CD4-positive, alpha-beta T cell treated with Interleukin-17A for 1 hour (primary cell): ENCODE data around the gene WWOX.
"Not testable (repeated sequence)": the region's sequence is repeated elsewhere in the genome, so short reads cannot be mapped to it uniquely, and the experiment has no call there.

Source experiments
- DNase-seq: peaks from one replicate; pipeline ENCODE4 v3.0.0-alpha.2; 2020

WWOX gene

GRCh38 chr16:79213214-79213613 is 1113.8 kb downstream of the WWOX start:
- DNase-seq = no peak

GRCh38 chr16:79215289-79215688 is 1115.8 kb downstream of the WWOX start:
- DNase-seq = no peak

- peak; percentile 49 for DNase-seq
These were observed 1118.0 kb downstream of the WWOX start for GRCh38 chr16:79217375-79218011.

GRCh38 chr16:79218351-79218750 is 1118.9 kb downstream of the WWOX start:
- DNase-seq = no peak

- DNase-seq = not testable (repeated sequence)
These were observed 1126.5 kb downstream of the WWOX start for GRCh38 chr16:79225994-79226393.

- no peak for DNase-seq
These were observed 1129.9 kb downstream of the WWOX start for GRCh38 chr16:79229361-79229760.

GRCh38 chr16:79245700-79246099 is 1146.2 kb downstream of the WWOX start:
- not testable (repeated sequence) for DNase-seq

GRCh38 chr16:79247386-79247785 is 1147.9 kb downstream of the WWOX start:
- DNase-seq = no peak

- no peak for DNase-seq
These were observed 1148.9 kb downstream of the WWOX start for GRCh38 chr16:79248351-79248750.

- no peak for DNase-seq
These were observed 1151.1 kb downstream of the WWOX start for GRCh38 chr16:79250502-79251098.

- DNase-seq = no peak
These were observed 1153.7 kb downstream of the WWOX start for GRCh38 chr16:79253100-79253631.

- no peak for DNase-seq
These were observed 1158.6 kb downstream of the WWOX start for GRCh38 chr16:79257953-79258490.

GRCh38 chr16:79260890-79261289 is 1161.4 kb downstream of the WWOX start:
- not testable (repeated sequence) for DNase-seq

- DNase-seq = peak; percentile 56
These were observed 1162.1 kb downstream of the WWOX start for GRCh38 chr16:79261481-79261940.

GRCh38 chr16:79261944-79262552 is 1162.6 kb downstream of the WWOX start:
- DNase-seq = no peak
